Heart left ventricle (tissue), 16 donors: ENCODE data around the gene HSD17B14. TPM values are rescaled to one million over a fixed set of nuclear protein-coding genes. Genes with fewer than 3 reads are reported as not detected.
"Not testable (repeated sequence)": the region's sequence is repeated elsewhere in the genome, so short reads cannot be mapped to it uniquely, and the experiment has no call there.

Experiments used
- ATAC-seq, 4 donors: fragments of 200-7000 bp; cut with Tn5 transposase; one replicate each; pipeline ENCODE4 v1.9.1; 2020 to 2022; ENCODE audit warnings: moderate library complexity in 4 of 4, mild to moderate bottlenecking in 3 of 4, moderate number of reproducible peaks in 1 of 4
- DNase-seq, 5 donors: peaks; one replicate each; pipeline ENCODE4 v3.0.0-alpha.2; 2020
- H3K27ac ChIP-seq, 12 donors: fragments of 200-600 bp; sonication (generic) in 4 of 12; one replicate each; pipeline versions ENCODE4 v1.5.0 to v1.8.0; 2016 to 2022; ENCODE audit warnings: mild to moderate bottlenecking in 2 of 12
- H3K27me3 ChIP-seq, 9 donors: fragments of 200-600 bp; sonication (generic) in 2 of 9; one replicate each; pipeline versions ENCODE4 v1.5.1 to v1.8.0; 2016 to 2022; ENCODE audit warnings: mild to moderate bottlenecking in 3 of 9
- H3K36me3 ChIP-seq, 9 donors: fragments of 200-600 bp; sonication (generic) in 2 of 9; one replicate each; pipeline versions ENCODE4 v1.5.0 to v1.8.0; 2018 to 2022; ENCODE audit warnings: mild to moderate bottlenecking in 2 of 9
- H3K4me1 ChIP-seq, 12 donors: fragments of 200-600 bp; sonication (generic) in 4 of 12; one replicate each; pipeline versions ENCODE4 v1.5.0 to v1.8.0; 2016 to 2022; ENCODE audit warnings: mild to moderate bottlenecking in 3 of 12
- H3K4me3 ChIP-seq, 12 donors: fragments of 200-600 bp; sonication (generic) in 4 of 12; one replicate each; pipeline versions ENCODE4 v1.5.0 to v1.8.0; 2017 to 2022; ENCODE audit warnings: mild to moderate bottlenecking in 9 of 12, moderate library complexity in 4 of 12
- H3K9me3 ChIP-seq, 12 donors: fragments of 200-600 bp; sonication (generic) in 4 of 12; one replicate each; pipeline versions ENCODE4 v1.5.0 to v1.8.0; 2016 to 2022; ENCODE audit warnings: mild to moderate bottlenecking in 1 of 12
- CTCF ChIP-seq, 12 donors: fragments of 200-600 bp; sonication (generic) in 4 of 12; IDR thresholded peaks; one replicate each; pipeline versions ENCODE4 v1.5.0 to v1.8.0; 2018 to 2022; ENCODE audit warnings: antibody characterized with exemption in 12 of 12, mild to moderate bottlenecking in 5 of 12
- POLR2A ChIP-seq, 2 donors: fragments of 450-650 bp; IDR thresholded peaks; one replicate each; pipeline ENCODE4 v1.6.1; 2017; ENCODE audit warnings: antibody characterized with exemption in 2 of 2, mild to moderate bottlenecking in 2 of 2, moderate library complexity in 2 of 2
- WGBS, 4 donors: extraction: QIAGEN DNeasy Blood & Tissue Kit in 2 of 4; methylation state at CpG; one replicate each; pipeline versions ENCODE4 v1.1.5 to v1.1.7; 2013 to 2018; 5-methylcytosine and 5-hydroxymethylcytosine counted together
- intact Hi-C, 10 donors: fragments of 100-400 bp; cut with DNase I; formaldehyde crosslinking; loops; one replicate each; pipeline versions ENCODE4 v1.11.1 to v1.14.2; 2022
- polyA plus RNA-seq, 2 donors: library from polyadenylated mRNA; stranded (reverse); fragments of 200-250 nt; gene quantifications; one replicate each; pipeline ENCODE4 v1.2.3, GENCODE V29; 2013
- total RNA-seq, 9 donors: library from RNA; depleted of rRNA in 2 of 9; stranded (reverse); fragments of >200 nt in 2 of 9; fragmentation: NEBNext Ultra II Directional in 3 of 9; extraction: Animal tissue kit (Norgen Biotek cat#: 25700) in 3 of 9; gene quantifications; one replicate each; pipeline versions ENCODE4 v1.1.0 to v1.2.4, GENCODE V29; 2016 to 2023
- donor health status: ischemic (EF 13 %, LVEDD 7.1; RV severe dilation, severe dysfunction).
- donor health status: healthy with polysubstance abuse.
- donor health status: DM: no; HTN: yes; CAD: no.
- donor health status: DM: no; HTN: no; CAD: no.
- donor health status: ischemic (EF 25% LVEDD 6.9; RV normal size, moderate dysfunction).
- donor health status: ischemic (EF 25% LVEDD 5.7; RV mildly dilated, moderate dysfunction).
- donor health status: healthy.
- donor health status: DM: yes; HTN: yes; CAD: no.
- donor health status: ischemic (EF 35%, LVEDD 5.7; RV mildly dilated, moderate dysfunction).
- donor health status: nonischemic (EF 11% LVEDD 7.7; RV severe dilation, severe dysfunction).
- donor health status: DM: yes; HTN: yes; CAD: no.
- donor health status: PGD.
- donor health status: ischemic (EF 29% LVEDD 5.4; RV normal size, mild dysfunction).
- donor health status: nonischemic (EF 23%, LVEDD 6.1; RV moderate dilation, normal function).

The HSD17B14 gene
- total and polyA plus RNA-seq, 11 donors: 1.2 to 5.4 (median 2.7) TPM; not detected in 1

DNA sequence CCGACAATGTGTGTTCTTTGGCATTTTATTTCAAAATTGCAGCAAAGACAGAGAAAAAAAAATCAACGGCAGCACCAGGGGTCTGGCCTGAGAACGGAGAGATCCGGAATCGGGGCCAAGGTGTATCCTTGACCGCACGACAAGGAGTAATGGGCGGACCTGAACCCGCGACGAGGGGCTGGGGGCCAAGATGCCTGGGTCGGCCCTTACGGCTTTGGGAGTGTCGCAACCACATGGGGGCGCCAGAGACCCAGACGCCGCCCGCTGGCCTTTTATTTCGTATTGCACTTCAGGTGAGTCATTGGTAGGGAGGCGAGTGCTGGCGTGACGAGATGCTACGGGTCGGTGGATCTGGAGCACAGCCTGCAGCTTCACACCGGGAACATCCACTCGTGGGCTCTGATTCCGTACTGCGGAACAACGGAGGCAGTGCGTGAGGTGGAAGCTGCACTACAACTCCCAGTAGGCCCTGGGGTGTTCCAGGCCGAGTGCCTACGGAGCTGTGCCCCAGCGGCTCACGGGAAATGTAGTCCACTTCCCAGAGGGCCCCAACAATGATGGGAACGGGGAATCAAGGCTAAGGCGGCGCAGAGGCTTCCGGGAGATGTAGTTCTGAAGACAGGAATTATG is 41.1 kb downstream of the HSD17B14 start:
- peak in 1 of 2 donors; percentile 31 for TF ChIP-seq POLR2A (IDR thresholded peaks at IDR 0.05)
- TF ChIP-seq CTCF (IDR thresholded peaks at IDR 0.05): peak; percentile 88 to 100 (median 98)
- Histone ChIP-seq H3K4me1 (peaks cover 0 to 13% (median 7%) of the 10 kb centered on the region in 12 donors), H3K36me3 (peaks cover 0 to 5% (median 0%) of the 10 kb centered on the region in 9 donors), H3K27me3 (no peaks in the 10 kb centered on the region), H3K27ac (peak overlapping the region; percentile 7 to 91 (median 74)), H3K4me3 (peak overlapping the region in 11 of 12 donors; percentile 24 to 74 (median 57)), H3K9me3 (no peaks in the 10 kb centered on the region)
- ATAC-seq (peak; percentile 98 to 99 (median 99)), DNase-seq (peak; percentile 92 to 95 (median 94))
- intact Hi-C loops: loop anchor here (1.0 to 10.0 kb wide), 11 partner anchors 18 to 180 kb away; partner anchors contain the start of genes FTL (in 2 of the 10), HSD17B14 (in 2 of the 10) and CA11 (in 1 of the 10)
- WGBS, 4 donors: 2 to 4% (median 2%) methylated on average over 25 to 38 of the region's 38 CpGs

DNA sequence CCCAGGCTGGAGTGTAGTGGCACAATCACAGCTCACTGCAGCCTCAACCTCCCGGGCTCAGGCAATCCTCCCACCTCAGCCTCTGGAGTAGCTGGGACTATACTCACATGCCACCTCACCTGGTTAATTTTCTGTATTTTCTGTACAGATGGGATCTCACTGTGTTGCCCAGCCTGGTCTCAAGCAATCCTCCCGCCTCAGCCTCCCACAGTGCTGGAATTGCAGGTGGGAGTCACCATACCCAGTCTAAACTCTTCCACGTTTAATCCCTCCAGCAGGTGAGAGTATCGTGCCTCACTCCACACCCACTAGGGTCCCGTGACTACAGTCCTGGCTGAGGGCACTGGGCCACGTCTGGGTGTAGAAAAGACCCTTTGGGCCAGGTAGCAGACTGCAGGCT is 42.0 kb downstream of the HSD17B14 start:
- H3K9me3 ChIP-seq: no peaks in the 10 kb centered on the region
- ATAC-seq (no peak), DNase-seq (no peak)
- intact Hi-C loops: loop anchor here in 6 of 10 donors (2.0 to 10.0 kb wide), 6 partner anchors 19 to 181 kb away; partner anchors contain the start of genes CA11 (in 1 of the 6) and HSD17B14 (in 1 of the 6)
- H3K27me3 ChIP-seq: no peaks in the 10 kb centered on the region
- H3K4me3 ChIP-seq: no peak overlapping the region
- peak overlapping the region in 2 of 12 donors; percentile 77 to 91 for H3K27ac ChIP-seq
- WGBS, 4 donors: 85 to 93% (median 87%) methylated on average over 6 of the region's 6 CpGs
- peaks cover 0 to 13% (median 7%) of the 10 kb centered on the region in 12 donors for H3K4me1 ChIP-seq
- TF ChIP-seq POLR2A (IDR thresholded peaks at IDR 0.05) (no peak), CTCF (IDR thresholded peaks at IDR 0.05) (no peak)
- no peaks in the 10 kb centered on the region for H3K36me3 ChIP-seq

DNA sequence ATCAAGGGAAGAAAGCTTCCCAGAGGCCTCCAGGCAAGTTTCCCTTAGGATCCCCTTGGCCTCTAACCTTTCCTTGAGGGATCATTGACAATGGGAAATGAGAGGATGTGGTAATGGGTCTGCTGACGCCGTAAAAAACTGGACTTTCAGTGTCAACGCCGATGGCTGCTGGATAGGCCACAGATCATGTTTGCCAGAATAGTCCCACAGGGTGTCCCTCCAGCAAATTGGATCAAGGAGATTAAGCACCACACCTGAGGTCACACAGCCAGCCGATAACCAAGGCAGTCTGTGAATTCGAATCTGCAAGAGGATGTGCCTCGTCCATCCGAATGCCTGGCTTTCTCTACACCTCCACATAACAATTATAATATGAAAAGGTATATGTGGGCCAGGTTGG is 43.0 kb downstream of the HSD17B14 start:
- Histone ChIP-seq H3K27me3 (no peaks in the 10 kb centered on the region), H3K4me1 (peaks cover 0 to 13% (median 7%) of the 10 kb centered on the region in 12 donors), H3K9me3 (no peaks in the 10 kb centered on the region), H3K36me3 (no peaks in the 10 kb centered on the region), H3K4me3 (no peak overlapping the region), H3K27ac (no peak overlapping the region)
- intact Hi-C loops: loop anchor here in 3 of 10 donors (5.0 to 10.0 kb wide), 3 partner anchors 148 to 182 kb away; partner anchors contain the start of gene CA11 (in 1 of the 3)
- WGBS, 4 donors: 72 to 85% (median 74%) methylated on average over 8 of the region's 8 CpGs
- TF ChIP-seq CTCF (IDR thresholded peaks at IDR 0.05): no peak
- no peak for TF ChIP-seq POLR2A (IDR thresholded peaks at IDR 0.05)
- ATAC-seq: no peak
- no peak for DNase-seq

- ATAC-seq, H3K9me3 ChIP-seq, H3K4me1 ChIP-seq, H3K27me3 ChIP-seq, DNase-seq, H3K27ac ChIP-seq, H3K36me3 ChIP-seq, H3K4me3 ChIP-seq: not testable (repeated sequence)
- 87 to 92% (median 89%) methylated on average over 9 of the region's 9 CpGs for WGBS, 4 donors
- intact Hi-C loops: loop anchor here in 7 of 10 donors (5.0 to 10.0 kb wide), 4 partner anchors 110 to 185 kb away; partner anchors contain the start of genes NTN5 (in 2 of the 7) and CA11 (in 1 of the 7)
Measured at GRCh38 chr19:48787331-48787730, 49.0 kb downstream of the HSD17B14 start.

DNA sequence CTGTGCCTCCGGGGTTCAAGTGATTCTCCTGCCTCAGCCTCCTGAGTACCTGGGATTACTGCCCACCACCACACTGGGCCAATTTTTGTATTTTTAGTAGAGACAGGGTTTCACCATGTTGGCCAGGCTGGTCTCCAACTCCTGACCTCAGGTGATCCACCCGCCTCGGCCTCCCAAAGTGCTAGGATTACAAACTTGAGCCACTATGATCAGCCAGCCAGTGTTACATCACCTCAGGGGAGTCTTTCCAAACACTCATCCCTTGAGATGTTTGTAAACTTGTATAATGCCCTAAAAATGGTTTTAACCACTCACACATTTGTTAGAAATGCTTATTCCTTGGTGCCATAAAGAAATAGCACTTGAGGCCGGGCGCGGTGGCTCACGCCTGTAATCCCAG is 49.9 kb downstream of the HSD17B14 start:
- ATAC-seq: not testable (repeated sequence)

More for the DNA sequence above, 49.9 kb downstream of the HSD17B14 start:
- WGBS, 4 donors: 95 to 97% (median 96%) methylated on average over 7 of the region's 7 CpGs
- not testable (repeated sequence) for H3K27me3 ChIP-seq, H3K9me3 ChIP-seq, H3K36me3 ChIP-seq, H3K27ac ChIP-seq, H3K4me3 ChIP-seq, DNase-seq
- peaks cover 0 to 14% (median 2%) of the 10 kb centered on the region in 12 donors for H3K4me1 ChIP-seq
- intact Hi-C loops: loop anchor here in 7 of 10 donors (5.0 to 10.0 kb wide), 4 partner anchors 109 to 186 kb away; partner anchors contain the start of genes NTN5 (in 2 of the 7) and CA11 (in 1 of the 7)
